M059J (cell line): ENCODE data around the gene ARIH2. TPM values are rescaled to one million over a fixed set of nuclear protein-coding genes. Genes with fewer than 3 reads are reported as not detected.

ENCODE experiments used
- DNase-seq: peaks from one replicate; pipeline ENCODE4 v3.0.0-alpha.2; 2012; ENCODE audit warnings: low read depth
- total RNA-seq: library from RNA; depleted of rRNA; stranded (reverse); fragments of >200 nt; shearing (Covaris generic); gene quantifications from 2 replicates; pipeline ENCODE4 v1.2.3, GENCODE V29; 2014

ARIH2 gene
- total RNA-seq, 1 experiment from 2014 or later, result 88.4 TPM

DNA sequence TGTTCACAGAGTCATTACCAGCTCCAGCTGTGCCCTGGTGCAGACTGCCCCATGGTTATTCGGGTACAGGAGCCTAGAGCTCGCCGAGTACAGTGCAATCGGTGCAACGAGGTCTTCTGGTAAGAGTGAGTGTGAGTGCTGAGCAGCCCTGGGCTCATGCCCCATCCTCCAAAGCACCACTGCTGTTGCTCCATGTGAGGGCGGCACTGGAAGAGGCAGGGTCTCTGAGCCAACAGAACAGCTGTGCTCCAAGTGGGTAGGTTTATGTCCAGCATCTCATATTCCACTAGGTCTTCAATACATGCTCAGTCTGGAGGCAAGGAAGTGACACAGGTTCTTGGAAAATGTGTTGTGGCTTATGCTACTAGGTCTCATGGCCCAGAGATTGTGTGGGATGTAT, 51.9 kb downstream of the ARIH2 start:
- DNase-seq, result no peak

DNA sequence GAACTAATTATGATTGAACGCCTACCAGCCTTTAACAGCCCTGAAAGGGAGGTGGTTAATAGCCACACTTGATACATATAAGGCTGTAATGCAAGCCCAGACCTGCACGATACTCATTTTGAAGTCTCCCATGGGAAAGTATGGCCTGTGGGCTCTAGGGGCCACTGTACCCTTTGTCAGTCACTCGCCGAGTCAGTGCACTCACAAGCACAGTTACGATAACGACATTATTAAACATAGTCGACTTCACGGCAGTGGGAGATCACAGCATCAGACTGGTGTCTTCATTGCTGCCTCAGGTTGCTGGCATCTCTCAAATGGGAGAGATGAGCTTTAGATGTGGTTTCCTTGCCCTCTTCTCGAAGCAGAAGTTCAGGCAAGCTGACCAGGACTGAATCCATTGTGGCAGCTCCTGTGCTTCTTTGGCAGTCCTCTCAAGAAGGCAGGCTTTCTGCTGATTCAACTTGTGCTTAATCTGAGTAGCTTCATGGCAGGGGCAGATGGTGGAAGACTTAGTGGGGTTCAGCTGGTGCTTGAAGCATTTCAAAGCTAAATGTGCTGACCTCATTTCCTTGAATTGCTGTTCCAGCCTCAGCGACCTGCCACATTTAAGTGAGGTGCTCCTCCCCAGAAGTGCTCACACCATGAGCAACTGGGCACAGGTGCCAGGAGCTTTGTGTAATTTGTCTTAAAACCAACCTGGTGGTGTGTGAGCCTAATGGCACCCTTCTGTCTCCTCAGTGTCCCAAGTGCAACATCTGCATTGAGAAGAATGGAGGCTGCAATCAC, 55.6 kb downstream of the ARIH2 start:
- DNase-seq, result no peak

DNA sequence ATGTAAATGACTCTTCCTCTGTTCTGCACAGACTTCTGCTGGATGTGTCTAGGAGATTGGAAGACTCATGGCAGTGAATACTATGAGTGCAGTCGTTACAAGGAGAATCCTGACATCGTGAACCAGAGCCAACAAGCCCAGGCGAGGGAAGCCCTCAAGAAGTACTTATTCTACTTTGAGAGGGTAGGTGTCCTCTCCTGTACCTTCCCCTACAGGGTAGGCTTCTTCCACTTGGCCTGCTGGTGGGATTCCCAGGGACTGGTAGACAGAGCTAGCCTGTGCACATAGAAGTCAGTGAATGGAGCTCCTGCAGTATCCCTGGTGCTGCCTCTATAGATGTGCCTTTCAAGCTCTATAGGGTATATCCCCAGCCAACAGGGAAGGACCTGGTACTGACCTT, 60.8 kb downstream of the ARIH2 start:
- no peak for DNase-seq

GRCh38 chr3:48980295-48980694, 61.7 kb downstream of the ARIH2 start:
- no peak for DNase-seq

GRCh38 chr3:48982016-48982415, 63.4 kb downstream of the ARIH2 start:
- DNase-seq, result no peak

DNA sequence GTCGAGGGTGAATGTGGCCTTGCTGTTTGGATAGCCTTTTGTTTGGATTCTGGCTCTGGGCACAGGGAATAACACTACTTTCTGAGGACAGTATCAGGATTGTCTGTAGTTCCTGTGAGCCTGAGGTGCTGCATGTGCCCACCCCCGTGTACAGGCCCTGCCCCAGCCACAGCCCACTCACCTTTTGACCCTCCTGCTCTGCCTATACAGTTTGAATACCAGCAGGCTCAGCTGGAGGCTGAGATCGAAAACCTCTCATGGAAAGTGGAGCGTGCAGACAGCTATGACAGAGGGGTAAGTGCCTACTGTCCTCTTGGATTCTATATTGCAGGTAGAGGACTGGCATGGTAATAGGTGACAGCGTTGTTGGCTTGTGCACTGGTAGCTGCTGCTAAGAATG, 64.0 kb downstream of the ARIH2 start:
- DNase-seq, result no peak

DNA sequence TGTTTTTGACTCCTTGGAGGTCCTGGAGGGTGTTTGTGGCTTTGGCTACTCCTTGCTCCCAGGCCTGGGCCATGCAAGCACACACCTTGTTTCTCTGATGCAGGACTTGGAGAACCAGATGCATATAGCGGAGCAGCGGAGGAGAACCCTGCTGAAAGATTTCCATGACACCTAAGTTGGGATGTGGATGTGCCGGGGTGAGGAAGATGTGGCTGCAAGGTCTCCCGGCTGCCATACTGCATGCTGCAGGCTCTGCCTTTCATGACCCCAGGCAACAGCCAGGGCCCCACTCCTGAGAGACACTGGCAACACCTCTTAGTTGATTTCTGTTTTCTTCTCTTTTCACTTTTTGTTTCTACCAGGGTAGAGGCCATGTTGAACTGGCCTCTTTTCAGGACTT, 64.5 kb downstream of the ARIH2 start:
- DNase-seq, result no peak

- DNase-seq, result peak; percentile 10
Measured at GRCh38 chr3:48984663-48985062, 66.0 kb downstream of the ARIH2 start.

DNA sequence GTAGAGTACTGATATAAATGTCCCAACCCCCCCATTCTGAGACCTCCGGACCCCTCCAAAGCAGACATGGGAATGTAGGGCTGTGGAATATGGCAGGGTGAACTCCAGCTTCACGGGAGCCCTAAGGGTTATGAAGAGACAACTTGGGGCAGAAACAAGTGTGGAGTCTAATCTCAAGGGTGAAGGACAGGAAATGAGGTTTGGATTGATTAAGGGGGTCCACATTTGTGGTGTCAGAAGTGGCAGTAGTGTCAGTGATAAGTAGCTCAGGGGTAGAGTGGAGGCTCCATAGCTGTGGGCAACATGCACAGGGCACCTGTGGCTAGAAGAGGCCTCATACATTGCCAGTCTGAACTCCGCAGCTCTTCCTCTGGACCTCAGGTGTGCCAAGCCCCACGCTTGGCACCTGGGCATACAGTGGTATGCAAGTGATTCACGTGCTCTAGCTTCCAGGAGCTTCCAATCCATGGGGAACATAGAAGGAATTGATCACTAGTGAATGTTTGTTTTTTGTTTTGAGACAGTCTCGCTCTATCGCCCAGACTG, 67.3 kb downstream of the ARIH2 start:
- no peak for DNase-seq

- peak; percentile 49 for DNase-seq
Measured at GRCh38 chr3:48989126-48989795, 70.6 kb downstream of the ARIH2 start.

GRCh38 chr3:48989796-48990635, 71.4 kb downstream of the ARIH2 start, which contains the start of gene P4HTM:
Gene P4HTM, plus strand, starts transcription at chr3:48990241. Its CDS starts 16 bp downstream, at chr3:48990257.
- DNase-seq, result peak; percentile 87

- DNase-seq, result no peak
Measured at GRCh38 chr3:48990636-48991469, 72.2 kb downstream of the ARIH2 start.

DNA sequence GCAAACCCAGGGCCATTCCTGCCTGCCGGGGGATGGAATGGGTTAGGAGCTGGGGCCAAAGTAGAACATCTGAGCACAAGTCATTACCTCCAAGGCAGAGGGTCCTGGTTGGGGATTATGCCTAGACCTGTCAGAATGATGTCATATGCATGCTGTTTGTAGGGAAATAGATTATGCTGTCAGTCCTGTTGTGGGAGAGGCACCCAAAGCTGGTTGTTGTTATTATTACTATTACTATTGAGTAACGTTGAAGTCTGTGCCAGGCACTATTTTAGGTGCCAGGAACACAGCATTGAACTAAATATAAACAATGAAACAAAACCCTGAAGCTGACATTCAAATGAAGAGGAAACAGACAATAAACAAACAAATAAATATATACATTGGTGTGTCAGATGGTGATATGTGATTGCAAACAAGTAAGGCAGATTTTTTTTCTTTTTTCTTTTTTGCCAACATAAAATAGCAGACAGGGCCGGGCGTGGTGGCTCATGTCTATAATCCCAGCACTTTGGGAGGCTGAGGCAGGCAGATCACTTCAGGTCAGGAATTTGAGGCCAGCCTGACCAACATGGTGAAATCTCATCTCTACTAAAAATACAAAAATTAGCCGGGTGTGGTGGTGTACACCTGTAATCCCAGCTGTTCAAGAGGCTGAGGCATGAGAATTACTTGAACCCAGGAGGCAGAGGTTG, 73.4 kb downstream of the ARIH2 start:
- DNase-seq, result no peak

DNA sequence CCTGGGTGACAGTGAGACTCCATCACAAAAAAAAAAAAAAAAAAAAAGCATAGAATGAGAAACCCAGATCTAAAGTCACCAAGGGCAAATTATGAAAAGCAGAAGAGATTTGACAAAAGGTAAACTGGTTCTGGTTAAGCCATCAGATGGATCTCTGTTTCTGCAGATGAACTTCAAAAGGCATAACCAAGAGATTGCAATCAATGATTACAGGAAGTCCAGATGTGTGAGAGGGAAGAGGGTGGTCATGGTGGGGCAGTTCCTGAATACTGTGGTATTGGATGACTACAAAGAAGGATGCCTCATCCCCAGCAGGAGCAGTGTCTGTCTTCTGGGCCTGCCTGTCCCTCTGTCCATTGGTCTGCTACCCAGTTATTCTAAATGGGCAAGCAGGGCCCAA, 75.2 kb downstream of the ARIH2 start:
- DNase-seq, result no peak

- no peak for DNase-seq
Measured at GRCh38 chr3:48996640-48997039, 78.0 kb downstream of the ARIH2 start.

DNA sequence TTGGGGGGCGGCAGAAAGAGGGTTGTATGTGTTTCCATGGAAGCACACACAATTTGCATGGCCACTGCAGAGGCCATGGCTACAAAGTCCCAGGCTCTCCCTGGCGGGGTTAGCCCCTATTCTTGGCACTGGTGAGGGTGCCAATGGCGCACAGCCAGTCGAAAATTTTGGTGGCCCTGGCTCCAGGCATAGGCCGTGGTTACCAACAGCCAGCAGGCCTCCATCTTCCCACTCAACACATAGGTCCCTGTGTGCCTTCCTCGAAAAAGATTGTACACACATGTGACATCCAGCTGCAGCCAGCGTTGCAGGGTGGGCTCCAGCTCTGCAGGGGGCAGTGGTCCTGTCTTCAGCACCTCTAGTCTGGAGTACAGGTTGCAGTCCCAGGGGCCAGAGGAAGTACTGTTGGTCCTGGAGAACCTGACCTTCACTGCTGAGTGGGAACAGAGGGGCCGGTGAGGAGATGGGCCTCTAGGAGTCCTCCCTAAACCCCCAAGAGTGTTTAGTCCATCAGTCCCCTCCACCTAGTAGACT, 78.5 kb downstream of the ARIH2 start:
- DNase-seq, result no peak

GRCh38 chr3:48997714-48998637, 79.3 kb downstream of the ARIH2 start:
- DNase-seq, result no peak

GRCh38 chr3:48999085-48999858, 80.6 kb downstream of the ARIH2 start:
- DNase-seq, result no peak
